Measurements from ENCODE around the gene CLTC.

CLTC gene

DNA sequence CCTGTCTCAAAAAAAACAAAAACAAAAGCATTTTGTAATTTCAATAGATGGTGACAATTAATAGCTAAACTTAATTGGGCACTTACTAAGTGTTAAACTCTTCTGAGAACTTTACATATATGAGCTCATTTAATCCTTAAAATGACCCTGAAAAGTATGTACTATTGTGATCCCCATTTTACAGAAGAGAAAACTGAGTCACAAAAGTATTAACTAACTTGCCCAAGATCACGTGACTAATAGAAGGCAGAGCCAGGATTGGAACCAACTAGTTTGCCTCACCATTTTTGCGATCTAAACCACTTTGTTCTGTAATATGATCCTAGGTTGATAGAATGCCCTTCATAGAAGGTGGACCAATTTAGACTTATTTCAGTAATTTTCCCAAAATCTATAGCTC is 114.0 kb downstream of the CLTC start:
- FAIRE-seq, result no peak

- FAIRE-seq, result no peak
Observed at GRCh38 chr17:59734226-59734625, 114.5 kb downstream of the CLTC start.

- no peak for FAIRE-seq
Observed at GRCh38 chr17:59737324-59737723, 117.6 kb downstream of the CLTC start.

DNA sequence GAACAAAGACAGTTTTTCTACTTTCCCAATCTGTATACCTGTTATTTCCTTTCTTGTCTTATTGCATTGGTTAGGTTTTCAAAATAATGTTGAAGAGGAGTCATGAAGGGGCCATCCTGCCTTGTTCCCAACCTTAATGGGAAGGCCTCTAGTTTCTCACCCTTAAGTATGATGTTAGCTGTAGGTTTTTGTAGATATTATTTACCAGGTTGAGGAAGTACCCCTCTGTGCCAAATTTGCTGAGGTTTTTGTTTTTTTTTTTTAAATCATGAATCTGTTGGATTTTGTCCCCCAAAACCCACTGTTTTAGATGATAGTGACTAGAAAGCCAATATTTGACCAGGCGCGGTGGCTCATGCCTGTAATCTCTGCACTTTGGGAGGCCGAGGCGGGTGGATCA is 124.1 kb downstream of the CLTC start:
- no peak for FAIRE-seq

DNA sequence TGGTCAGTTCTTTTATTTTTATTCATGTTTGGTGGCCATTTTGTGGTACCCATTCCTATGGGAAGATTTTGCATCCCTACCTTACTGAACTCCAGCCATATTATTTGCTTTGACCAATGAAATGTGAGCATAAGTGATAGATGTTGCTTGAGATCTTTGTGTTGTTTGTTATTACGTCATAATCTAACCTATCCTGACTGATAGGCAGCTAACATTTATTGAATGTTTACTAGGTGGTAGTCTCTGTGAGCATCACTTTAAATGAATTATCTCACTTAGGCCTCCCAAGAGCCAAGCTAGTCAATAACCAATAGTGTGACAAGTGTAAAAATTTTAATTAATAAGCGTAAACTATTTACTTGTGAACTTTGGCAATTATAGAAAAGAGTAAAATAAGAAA is 125.3 kb downstream of the CLTC start:
- no peak for FAIRE-seq
